ENCODE data around the gene JAK2. TPM values are rescaled to one million over a fixed set of nuclear protein-coding genes. Genes with fewer than 3 reads are reported as not detected.
A peak's percentile ranks its signal among the peaks of the same experiment; 100 is the strongest.

Gene JAK2
- total and polyA plus RNA-seq, 4 donors = 5.3 to 30.5 (median 17.1) TPM

- no peak for TF ChIP-seq CTCF (IDR thresholded peaks at IDR 0.05; ENCODE audit: control extremely low read depth, extremely low read depth)
- Histone ChIP-seq H3K9me3 (ENCODE audit: control insufficient read depth in 4 of 4, insufficient read depth in 3 of 4, low read length in 3 of 4) (peaks cover 0 to 2% (median 0%) of the 10 kb centered on the region in 4 donors), H3K27me3 (ENCODE audit: control insufficient read depth in 3 of 3, insufficient read depth in 3 of 3, low read length in 2 of 3) (no peaks in the 10 kb centered on the region), H3K9ac (ENCODE audit: insufficient read depth in 1 of 2, low read length in 2 of 2) (no peak overlapping the region), H3K4me1 (ENCODE audit: control insufficient read depth in 5 of 5, insufficient read depth in 5 of 5, low read length in 5 of 5) (no peaks in the 10 kb centered on the region), H3K27ac (ENCODE audit: low read depth in 1 of 2, low read length in 1 of 2) (no peak overlapping the region), H3K36me3 (ENCODE audit: control insufficient read depth in 4 of 4, insufficient read depth in 4 of 4, low read length in 4 of 4) (peaks cover 0 to 7% (median 1%) of the 10 kb centered on the region in 4 donors), H3K4me3 (no peak overlapping the region)
- WGBS, 2 donors = 69 to 83% methylated on average over 1 of the region's 1 CpG
- ATAC-seq (ENCODE audit: insufficient read depth, low FRiP score) = no peak
- no peak for DNase-seq
Measured at GRCh38 chr9:5002811-5003210, 17.7 kb downstream of the JAK2 start.

- ATAC-seq (ENCODE audit: insufficient read depth, low FRiP score) = no peak
- no peak for DNase-seq
- Histone ChIP-seq H3K9ac (ENCODE audit: insufficient read depth in 1 of 2, low read length in 2 of 2) (no peak overlapping the region), H3K27me3 (ENCODE audit: control insufficient read depth in 3 of 3, insufficient read depth in 3 of 3, low read length in 2 of 3) (no peaks in the 10 kb centered on the region), H3K4me1 (ENCODE audit: control insufficient read depth in 5 of 5, insufficient read depth in 5 of 5, low read length in 5 of 5) (no peaks in the 10 kb centered on the region), H3K27ac (ENCODE audit: low read depth in 1 of 2, low read length in 1 of 2) (no peak overlapping the region), H3K36me3 (ENCODE audit: control insufficient read depth in 4 of 4, insufficient read depth in 4 of 4, low read length in 4 of 4) (peaks cover 0 to 7% (median 1%) of the 10 kb centered on the region in 4 donors), H3K9me3 (ENCODE audit: control insufficient read depth in 4 of 4, insufficient read depth in 3 of 4, low read length in 3 of 4) (peaks cover 0 to 2% (median 0%) of the 10 kb centered on the region in 4 donors), H3K4me3 (no peak overlapping the region)
- no peak for TF ChIP-seq CTCF (IDR thresholded peaks at IDR 0.05; ENCODE audit: control extremely low read depth, extremely low read depth)
Measured at GRCh38 chr9:5004481-5004880, 19.4 kb downstream of the JAK2 start.

- H3K9ac ChIP-seq (ENCODE audit: insufficient read depth in 1 of 2, low read length in 2 of 2) = no peak overlapping the region
- DNase-seq = no peak
- H3K27ac ChIP-seq (ENCODE audit: low read depth in 1 of 2, low read length in 1 of 2) = no peak overlapping the region
- no peak overlapping the region for H3K4me3 ChIP-seq
- peaks cover 0 to 2% (median 0%) of the 10 kb centered on the region in 4 donors for H3K36me3 ChIP-seq (ENCODE audit: control insufficient read depth in 4 of 4, insufficient read depth in 4 of 4, low read length in 4 of 4)
- H3K27me3 ChIP-seq (ENCODE audit: control insufficient read depth in 3 of 3, insufficient read depth in 3 of 3, low read length in 2 of 3) = no peaks in the 10 kb centered on the region
- TF ChIP-seq CTCF (IDR thresholded peaks at IDR 0.05; ENCODE audit: control extremely low read depth, extremely low read depth) = no peak
- no peaks in the 10 kb centered on the region for H3K9me3 ChIP-seq (ENCODE audit: control insufficient read depth in 4 of 4, insufficient read depth in 3 of 4, low read length in 3 of 4)
- H3K4me1 ChIP-seq (ENCODE audit: control insufficient read depth in 5 of 5, insufficient read depth in 5 of 5, low read length in 5 of 5) = peaks cover 0 to 4% (median 0%) of the 10 kb centered on the region in 5 donors
- ATAC-seq (ENCODE audit: insufficient read depth, low FRiP score) = no peak
Measured at GRCh38 chr9:5008202-5008601, 23.1 kb downstream of the JAK2 start.

GRCh38 chr9:5013374-5013773, 28.3 kb downstream of the JAK2 start:
- Histone ChIP-seq H3K27ac (ENCODE audit: low read depth in 1 of 2, low read length in 1 of 2) (no peak overlapping the region), H3K27me3 (ENCODE audit: control insufficient read depth in 3 of 3, insufficient read depth in 3 of 3, low read length in 2 of 3) (no peaks in the 10 kb centered on the region), H3K4me1 (ENCODE audit: control insufficient read depth in 5 of 5, insufficient read depth in 5 of 5, low read length in 5 of 5) (peaks cover 0 to 7% (median 0%) of the 10 kb centered on the region in 5 donors), H3K9ac (ENCODE audit: insufficient read depth in 1 of 2, low read length in 2 of 2) (no peak overlapping the region), H3K9me3 (ENCODE audit: control insufficient read depth in 4 of 4, insufficient read depth in 3 of 4, low read length in 3 of 4) (peaks cover 0 to 3% (median 2%) of the 10 kb centered on the region in 4 donors), H3K36me3 (ENCODE audit: control insufficient read depth in 4 of 4, insufficient read depth in 4 of 4, low read length in 4 of 4) (peaks cover 0 to 3% (median 0%) of the 10 kb centered on the region in 4 donors), H3K4me3 (no peak overlapping the region)
- DNase-seq (peak in 1 of 3 donors; percentile 7), ATAC-seq (ENCODE audit: insufficient read depth, low FRiP score) (no peak)
- no peak for TF ChIP-seq CTCF (IDR thresholded peaks at IDR 0.05; ENCODE audit: control extremely low read depth, extremely low read depth)

All from lung (tissue), 12 donors.